HEK293 (cell line): ENCODE results near the gene CXCL8.

Experiments
- CTCF ChIA-PET: fragments of 350-600 bp; formaldehyde crosslinking; extraction: SDS; loops from one replicate; lab custom pipeline; 2021; ENCODE audit warnings: antibody characterized with exemption; lab: Yijun Ruan, JAX
- POLR2A ChIA-PET: fragments of 300-600 bp; formaldehyde crosslinking; extraction: SDS; loops from one replicate; lab custom pipeline; 2020; ENCODE audit warnings: antibody characterized with exemption, inconsistent platforms; lab: Yijun Ruan, JAX
- H3K27ac ChIP-seq: fragments of 200-500 bp; sonication (Bioruptor generic); 2 replicates; pipeline ENCODE4 v1.5.1; 2014; ENCODE audit warnings: low read depth, low read length, control low read depth, inconsistent platforms; ENCODE audit errors: extremely low read depth
- H3K36me3 ChIP-seq, 2 experiments: fragments of 200-500 bp in 1 of 2; sonication (Bioruptor generic) in 1 of 2; 1 replicate in 1 of 2; 2 replicates in 1 of 2; pipeline ENCODE4 v1.5.1; 2014 to 2017; ENCODE audit warnings: inconsistent platforms in 2 of 2, low read length in 2 of 2; ENCODE audit not compliant: control insufficient read depth in 2 of 2, insufficient read depth in 1 of 2
- H3K4me1 ChIP-seq: fragments of 200-500 bp; sonication (Bioruptor generic); 2 replicates; pipeline ENCODE4 v1.5.1; 2014; ENCODE audit warnings: mild to moderate bottlenecking, low read length, inconsistent platforms; ENCODE audit not compliant: control insufficient read depth, insufficient read depth
- H3K4me3 ChIP-seq: 2 replicates; pipeline ENCODE4 v1.5.1; 2011; ENCODE audit warnings: low read depth, mild to moderate bottlenecking, control low read depth, low read length, moderate library complexity
- H3K9me3 ChIP-seq: fragments of 200-500 bp; sonication (Bioruptor generic); 2 replicates; pipeline ENCODE4 v1.5.1; 2014; ENCODE audit warnings: low read depth, low read length, inconsistent platforms; ENCODE audit not compliant: control insufficient read depth, insufficient read depth
- OSR2 ChIP-seq: fragments of 450-650 bp; formaldehyde crosslinking; IDR thresholded peaks from 2 replicates; pipeline ENCODE4 v1.5.1; 2016; ENCODE audit warnings: missing biosample characterization, missing genetic modification characterization
- WT1 ChIP-seq: fragments of 450-650 bp; formaldehyde crosslinking; IDR thresholded peaks from 2 replicates; pipeline ENCODE4 v1.5.1; 2016; ENCODE audit warnings: missing biosample characterization, missing genetic modification characterization
- ZFP41 ChIP-seq: fragments of 450-650 bp; formaldehyde crosslinking; IDR thresholded peaks from 2 replicates; pipeline ENCODE4 v1.5.1; 2016; ENCODE audit warnings: missing biosample characterization, missing genetic modification characterization, borderline replicate concordance
- ZIC2 ChIP-seq: fragments of 450-650 bp; formaldehyde crosslinking; IDR thresholded peaks from 2 replicates; pipeline ENCODE4 v1.5.1; 2016; ENCODE audit warnings: missing biosample characterization, missing genetic modification characterization
- ZNF146 ChIP-seq: fragments of 450-650 bp; formaldehyde crosslinking; IDR thresholded peaks from 2 replicates; pipeline ENCODE4 v1.5.1; 2016; ENCODE audit warnings: missing biosample characterization, missing genetic modification characterization
- ZNF350 ChIP-seq: fragments of 450-650 bp; formaldehyde crosslinking; IDR thresholded peaks from 2 replicates; pipeline ENCODE4 v1.5.0; 2017; ENCODE audit warnings: missing biosample characterization, mild to moderate bottlenecking, missing genetic modification characterization
- ZNF394 ChIP-seq: fragments of 450-650 bp; formaldehyde crosslinking; IDR thresholded peaks from 2 replicates; pipeline ENCODE4 v1.5.1; 2016; ENCODE audit warnings: missing biosample characterization, missing genetic modification characterization, mild to moderate bottlenecking, moderate library complexity, borderline replicate concordance
- ZNF473 ChIP-seq: fragments of 450-650 bp; formaldehyde crosslinking; IDR thresholded peaks from 2 replicates; pipeline ENCODE4 v1.5.1; 2017; ENCODE audit warnings: missing biosample characterization, missing genetic modification characterization
- ZNF549 ChIP-seq: fragments of 450-650 bp; IDR thresholded peaks from 2 replicates; pipeline ENCODE4 v1.5.1; 2018; ENCODE audit warnings: missing biosample characterization, missing genetic modification characterization, mild to moderate bottlenecking, inconsistent platforms, moderate library complexity
- ZNF561 ChIP-seq: fragments of 450-650 bp; IDR thresholded peaks from 2 replicates; pipeline ENCODE4 v1.5.1; 2018; ENCODE audit warnings: missing biosample characterization, missing genetic modification characterization, borderline replicate concordance
- ZNF610 ChIP-seq: fragments of 450-650 bp; formaldehyde crosslinking; IDR thresholded peaks from 2 replicates; pipeline ENCODE4 v1.5.1; 2016; ENCODE audit warnings: missing biosample characterization, missing genetic modification characterization, borderline replicate concordance
- ZNF629 ChIP-seq: fragments of 450-650 bp; formaldehyde crosslinking; IDR thresholded peaks from 2 replicates; pipeline ENCODE4 v1.5.1; 2017; ENCODE audit warnings: missing biosample characterization, missing genetic modification characterization
- ZNF658 ChIP-seq: fragments of 450-650 bp; formaldehyde crosslinking; IDR thresholded peaks from 2 replicates; pipeline ENCODE4; 2016; ENCODE audit warnings: missing biosample characterization, missing genetic modification characterization
- ZNF660 ChIP-seq: fragments of 450-650 bp; IDR thresholded peaks from 2 replicates; pipeline ENCODE4 v1.5.1; 2018; ENCODE audit warnings: missing biosample characterization, mild to moderate bottlenecking, missing genetic modification characterization
- ZNF707 ChIP-seq: fragments of 450-650 bp; formaldehyde crosslinking; IDR thresholded peaks from 2 replicates; pipeline ENCODE4 v1.5.1; 2016; ENCODE audit warnings: missing biosample characterization, missing genetic modification characterization
- ZNF747 ChIP-seq: fragments of 450-650 bp; formaldehyde crosslinking; IDR thresholded peaks from 2 replicates; pipeline ENCODE4 v1.5.1; 2016; ENCODE audit warnings: missing biosample characterization, missing genetic modification characterization
- ZNF791 ChIP-seq: fragments of 450-650 bp; formaldehyde crosslinking; IDR thresholded peaks from 2 replicates; pipeline ENCODE4 v1.5.1; 2016; ENCODE audit warnings: missing biosample characterization, missing genetic modification characterization
- TF ChIP-seq, protein P1 (sequence below): fragments of 450-650 bp; formaldehyde crosslinking; conservative IDR thresholded peaks from 2 replicates; pipeline ENCODE4 v1.5.1; 2016; ENCODE audit warnings: low read depth, missing biosample characterization, missing genetic modification characterization
- TF ChIP-seq, protein P2 (sequence below): fragments of 450-650 bp; formaldehyde crosslinking; IDR thresholded peaks from 2 replicates; pipeline ENCODE4 v1.5.1; 2016; ENCODE audit warnings: missing biosample characterization, missing genetic modification characterization
- TF ChIP-seq, protein P3 (sequence below): fragments of 450-650 bp; formaldehyde crosslinking; IDR thresholded peaks from 2 replicates; pipeline ENCODE4 v1.5.1; 2016; ENCODE audit warnings: missing biosample characterization, missing genetic modification characterization
- TF ChIP-seq, protein P4 (sequence below): fragments of 450-650 bp; formaldehyde crosslinking; IDR thresholded peaks from 2 replicates; pipeline ENCODE4 v1.5.1; 2016; ENCODE audit warnings: missing biosample characterization, missing genetic modification characterization, borderline replicate concordance

The CXCL8 gene

DNA sequence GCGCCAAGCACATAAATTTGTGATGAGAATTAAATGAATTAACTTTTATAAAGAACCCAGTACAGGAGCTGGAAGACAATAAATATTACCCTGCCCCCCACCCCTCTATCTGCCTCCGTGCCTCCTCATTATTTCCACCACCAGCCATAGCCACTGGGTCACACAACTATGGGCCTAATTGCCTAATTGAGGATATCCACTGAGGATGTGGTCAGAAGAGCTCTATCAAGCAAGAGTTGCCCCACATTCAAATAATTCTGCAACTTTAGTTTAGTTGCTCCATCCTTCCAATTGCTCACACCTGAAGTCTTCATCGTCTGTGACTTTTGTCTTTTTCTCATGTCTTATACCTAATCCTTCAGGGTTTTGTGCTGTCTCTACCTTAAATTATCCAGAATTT, 9.5 kb upstream of the CXCL8 start:
- H3K9me3 ChIP-seq: no peaks in the 10 kb centered on the region
- H3K36me3 ChIP-seq: no peaks in the 10 kb centered on the region
- CTCF ChIA-PET: interaction anchor here (0.6 to 1.8 kb wide), 3 partner anchors 16 to 589 kb away, joined by 3 to 7 read pairs (median 3); no protein-coding TSS in a partner anchor
- H3K4me1 ChIP-seq: no peaks in the 10 kb centered on the region; the same call in 1 of the 2 replicates
- no peak overlapping the region for H3K4me3 ChIP-seq
- TF ChIP-seq ZNF629 (tag by site-specific recombination) (no peak), WT1 (tag by site-specific recombination) (no peak), ZNF658 (tag by site-specific recombination) (no peak), ZNF350 (no peak), OSR2 (no peak), ZNF791 (tag by site-specific recombination) (no peak), ZNF394 (tag by site-specific recombination) (no peak), ZNF660 (tag by site-specific recombination) (no peak), ZNF561 (tag by site-specific recombination) (no peak), ZNF549 (tag by site-specific recombination) (no peak), ZIC2 (tag by site-specific recombination) (no peak), ZNF610 (no peak)
- TF ChIP-seq, protein P1, sequence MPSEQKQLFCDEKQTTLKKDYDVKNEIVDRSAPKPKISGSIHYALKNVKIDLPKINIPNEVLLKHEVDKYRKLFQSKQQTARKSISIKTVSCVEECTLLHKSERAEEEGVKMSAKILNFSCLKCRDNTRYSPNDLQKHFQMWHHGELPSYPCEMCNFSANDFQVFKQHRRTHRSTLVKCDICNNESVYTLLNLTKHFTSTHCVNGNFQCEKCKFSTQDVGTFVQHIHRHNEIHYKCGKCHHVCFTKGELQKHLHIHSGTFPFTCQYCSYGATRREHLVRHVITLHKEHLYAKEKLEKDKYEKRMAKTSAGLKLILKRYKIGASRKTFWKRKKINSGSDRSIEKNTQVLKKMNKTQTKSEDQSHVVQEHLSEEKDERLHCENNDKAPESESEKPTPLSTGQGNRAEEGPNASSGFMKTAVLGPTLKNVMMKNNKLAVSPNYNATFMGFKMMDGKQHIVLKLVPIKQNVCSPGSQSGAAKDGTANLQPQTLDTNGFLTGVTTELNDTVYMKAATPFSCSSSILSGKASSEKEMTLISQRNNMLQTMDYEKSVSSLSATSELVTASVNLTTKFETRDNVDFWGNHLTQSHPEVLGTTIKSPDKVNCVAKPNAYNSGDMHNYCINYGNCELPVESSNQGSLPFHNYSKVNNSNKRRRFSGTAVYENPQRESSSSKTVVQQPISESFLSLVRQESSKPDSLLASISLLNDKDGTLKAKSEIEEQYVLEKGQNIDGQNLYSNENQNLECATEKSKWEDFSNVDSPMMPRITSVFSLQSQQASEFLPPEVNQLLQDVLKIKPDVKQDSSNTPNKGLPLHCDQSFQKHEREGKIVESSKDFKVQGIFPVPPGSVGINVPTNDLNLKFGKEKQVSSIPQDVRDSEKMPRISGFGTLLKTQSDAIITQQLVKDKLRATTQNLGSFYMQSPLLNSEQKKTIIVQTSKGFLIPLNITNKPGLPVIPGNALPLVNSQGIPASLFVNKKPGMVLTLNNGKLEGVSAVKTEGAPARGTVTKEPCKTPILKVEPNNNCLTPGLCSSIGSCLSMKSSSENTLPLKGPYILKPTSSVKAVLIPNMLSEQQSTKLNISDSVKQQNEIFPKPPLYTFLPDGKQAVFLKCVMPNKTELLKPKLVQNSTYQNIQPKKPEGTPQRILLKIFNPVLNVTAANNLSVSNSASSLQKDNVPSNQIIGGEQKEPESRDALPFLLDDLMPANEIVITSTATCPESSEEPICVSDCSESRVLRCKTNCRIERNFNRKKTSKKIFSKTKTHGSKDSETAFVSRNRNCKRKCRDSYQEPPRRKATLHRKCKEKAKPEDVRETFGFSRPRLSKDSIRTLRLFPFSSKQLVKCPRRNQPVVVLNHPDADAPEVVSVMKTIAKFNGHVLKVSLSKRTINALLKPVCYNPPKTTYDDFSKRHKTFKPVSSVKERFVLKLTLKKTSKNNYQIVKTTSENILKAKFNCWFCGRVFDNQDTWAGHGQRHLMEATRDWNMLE: no peak
- TF ChIP-seq, protein P2, sequence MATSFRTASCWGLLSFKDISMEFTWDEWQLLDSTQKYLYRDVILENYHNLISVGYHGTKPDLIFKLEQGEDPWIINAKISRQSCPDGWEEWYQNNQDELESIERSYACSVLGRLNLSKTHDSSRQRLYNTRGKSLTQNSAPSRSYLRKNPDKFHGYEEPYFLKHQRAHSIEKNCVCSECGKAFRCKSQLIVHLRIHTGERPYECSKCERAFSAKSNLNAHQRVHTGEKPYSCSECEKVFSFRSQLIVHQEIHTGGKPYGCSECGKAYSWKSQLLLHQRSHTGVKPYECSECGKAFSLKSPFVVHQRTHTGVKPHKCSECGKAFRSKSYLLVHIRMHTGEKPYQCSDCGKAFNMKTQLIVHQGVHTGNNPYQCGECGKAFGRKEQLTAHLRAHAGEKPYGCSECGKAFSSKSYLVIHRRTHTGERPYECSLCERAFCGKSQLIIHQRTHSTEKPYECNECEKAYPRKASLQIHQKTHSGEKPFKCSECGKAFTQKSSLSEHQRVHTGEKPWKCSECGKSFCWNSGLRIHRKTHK: no peak
- TF ChIP-seq, all 188 proteins: peak for 0
- no peak overlapping the region for H3K27ac ChIP-seq
- POLR2A ChIA-PET: no interaction called here

DNA sequence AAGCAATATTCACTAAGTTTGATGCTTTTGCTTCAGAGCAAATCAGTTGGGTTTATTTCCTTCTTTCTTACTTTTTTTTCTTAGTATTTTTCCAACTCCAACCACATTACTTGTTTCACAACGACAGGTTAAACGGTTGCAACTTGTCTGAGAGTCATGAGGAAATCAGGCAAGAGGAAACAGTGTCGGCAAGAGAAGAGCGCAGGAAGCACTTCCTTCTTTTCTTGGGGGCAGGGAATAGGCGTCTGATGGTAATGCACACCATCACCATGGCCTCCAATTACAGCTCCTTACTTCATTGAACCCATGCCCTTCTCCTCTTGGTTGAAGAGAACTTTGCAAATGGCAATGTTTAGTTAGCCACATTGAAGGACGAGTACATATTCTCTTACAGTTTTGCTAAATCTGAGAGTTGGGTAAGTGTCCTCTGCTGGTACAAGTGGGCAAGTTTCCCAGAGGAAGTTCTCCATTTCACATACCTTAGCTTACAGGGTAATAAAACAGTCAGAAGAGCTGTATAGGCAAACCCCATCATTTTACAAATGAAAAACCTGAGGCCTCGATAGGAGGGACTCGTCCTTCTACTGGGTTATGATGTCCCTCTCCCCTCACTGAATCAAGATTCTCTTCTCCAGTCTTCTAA, 8.3 kb upstream of the CXCL8 start:
- H3K4me1 ChIP-seq: no peaks in the 10 kb centered on the region; the same call in 1 of the 2 replicates
- H3K36me3 ChIP-seq: no peaks in the 10 kb centered on the region
- no peak overlapping the region for H3K27ac ChIP-seq
- POLR2A ChIA-PET: no interaction called here
- no peak overlapping the region for H3K4me3 ChIP-seq
- H3K9me3 ChIP-seq: no peaks in the 10 kb centered on the region
- CTCF ChIA-PET: interaction anchor here (0.7 kb wide), 1 partner anchor 165 kb away, joined by 4 read pairs; no protein-coding TSS in a partner anchor
- TF ChIP-seq, protein P3, sequence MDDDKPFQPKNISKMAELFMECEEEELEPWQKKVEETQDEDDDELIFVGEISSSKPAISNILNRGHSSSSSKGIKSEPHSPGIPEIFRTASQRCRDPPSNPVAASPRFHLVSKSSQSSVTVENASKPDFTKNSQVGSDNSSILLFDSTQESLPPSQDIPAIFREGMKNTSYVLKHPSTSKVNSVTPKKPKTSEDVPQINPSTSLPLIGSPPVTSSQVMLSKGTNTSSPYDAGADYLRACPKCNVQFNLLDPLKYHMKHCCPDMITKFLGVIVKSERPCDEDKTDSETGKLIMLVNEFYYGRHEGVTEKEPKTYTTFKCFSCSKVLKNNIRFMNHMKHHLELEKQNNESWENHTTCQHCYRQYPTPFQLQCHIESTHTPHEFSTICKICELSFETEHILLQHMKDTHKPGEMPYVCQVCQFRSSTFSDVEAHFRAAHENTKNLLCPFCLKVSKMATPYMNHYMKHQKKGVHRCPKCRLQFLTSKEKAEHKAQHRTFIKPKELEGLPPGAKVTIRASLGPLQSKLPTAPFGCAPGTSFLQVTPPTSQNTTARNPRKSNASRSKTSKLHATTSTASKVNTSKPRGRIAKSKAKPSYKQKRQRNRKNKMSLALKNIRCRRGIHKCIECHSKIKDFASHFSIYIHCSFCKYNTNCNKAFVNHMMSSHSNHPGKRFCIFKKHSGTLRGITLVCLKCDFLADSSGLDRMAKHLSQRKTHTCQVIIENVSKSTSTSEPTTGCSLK (tag by site-specific recombination): no peak
- TF ChIP-seq ZNF747 (no peak), ZNF146 (tag by site-specific recombination) (no peak), ZNF473 (tag by site-specific recombination) (no peak), ZNF707 (tag by site-specific recombination) (no peak), ZFP41 (tag by site-specific recombination) (no peak)
- TF ChIP-seq, protein P4, sequence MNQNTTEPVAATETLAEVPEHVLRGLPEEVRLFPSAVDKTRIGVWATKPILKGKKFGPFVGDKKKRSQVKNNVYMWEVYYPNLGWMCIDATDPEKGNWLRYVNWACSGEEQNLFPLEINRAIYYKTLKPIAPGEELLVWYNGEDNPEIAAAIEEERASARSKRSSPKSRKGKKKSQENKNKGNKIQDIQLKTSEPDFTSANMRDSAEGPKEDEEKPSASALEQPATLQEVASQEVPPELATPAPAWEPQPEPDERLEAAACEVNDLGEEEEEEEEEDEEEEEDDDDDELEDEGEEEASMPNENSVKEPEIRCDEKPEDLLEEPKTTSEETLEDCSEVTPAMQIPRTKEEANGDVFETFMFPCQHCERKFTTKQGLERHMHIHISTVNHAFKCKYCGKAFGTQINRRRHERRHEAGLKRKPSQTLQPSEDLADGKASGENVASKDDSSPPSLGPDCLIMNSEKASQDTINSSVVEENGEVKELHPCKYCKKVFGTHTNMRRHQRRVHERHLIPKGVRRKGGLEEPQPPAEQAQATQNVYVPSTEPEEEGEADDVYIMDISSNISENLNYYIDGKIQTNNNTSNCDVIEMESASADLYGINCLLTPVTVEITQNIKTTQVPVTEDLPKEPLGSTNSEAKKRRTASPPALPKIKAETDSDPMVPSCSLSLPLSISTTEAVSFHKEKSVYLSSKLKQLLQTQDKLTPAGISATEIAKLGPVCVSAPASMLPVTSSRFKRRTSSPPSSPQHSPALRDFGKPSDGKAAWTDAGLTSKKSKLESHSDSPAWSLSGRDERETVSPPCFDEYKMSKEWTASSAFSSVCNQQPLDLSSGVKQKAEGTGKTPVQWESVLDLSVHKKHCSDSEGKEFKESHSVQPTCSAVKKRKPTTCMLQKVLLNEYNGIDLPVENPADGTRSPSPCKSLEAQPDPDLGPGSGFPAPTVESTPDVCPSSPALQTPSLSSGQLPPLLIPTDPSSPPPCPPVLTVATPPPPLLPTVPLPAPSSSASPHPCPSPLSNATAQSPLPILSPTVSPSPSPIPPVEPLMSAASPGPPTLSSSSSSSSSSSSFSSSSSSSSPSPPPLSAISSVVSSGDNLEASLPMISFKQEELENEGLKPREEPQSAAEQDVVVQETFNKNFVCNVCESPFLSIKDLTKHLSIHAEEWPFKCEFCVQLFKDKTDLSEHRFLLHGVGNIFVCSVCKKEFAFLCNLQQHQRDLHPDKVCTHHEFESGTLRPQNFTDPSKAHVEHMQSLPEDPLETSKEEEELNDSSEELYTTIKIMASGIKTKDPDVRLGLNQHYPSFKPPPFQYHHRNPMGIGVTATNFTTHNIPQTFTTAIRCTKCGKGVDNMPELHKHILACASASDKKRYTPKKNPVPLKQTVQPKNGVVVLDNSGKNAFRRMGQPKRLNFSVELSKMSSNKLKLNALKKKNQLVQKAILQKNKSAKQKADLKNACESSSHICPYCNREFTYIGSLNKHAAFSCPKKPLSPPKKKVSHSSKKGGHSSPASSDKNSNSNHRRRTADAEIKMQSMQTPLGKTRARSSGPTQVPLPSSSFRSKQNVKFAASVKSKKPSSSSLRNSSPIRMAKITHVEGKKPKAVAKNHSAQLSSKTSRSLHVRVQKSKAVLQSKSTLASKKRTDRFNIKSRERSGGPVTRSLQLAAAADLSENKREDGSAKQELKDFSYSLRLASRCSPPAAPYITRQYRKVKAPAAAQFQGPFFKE: no peak
